PFSK-1 (cell line): ENCODE results near the gene LRP3.

ENCODE experiments used
- FOXP2 ChIP-seq: optimal IDR thresholded peaks from 2 replicates; pipeline ENCODE3; 2011; ENCODE audit warnings: borderline replicate concordance, control low read depth, inconsistent platforms; ENCODE audit not compliant: insufficient read depth; ENCODE audit errors: extremely low read length, extremely low read depth
- POLR2AphosphoS5 ChIP-seq: IDR thresholded peaks from 2 replicates; pipeline ENCODE4 v1.6.1; 2012; ENCODE audit warnings: low read depth, mild to moderate bottlenecking, control low read depth, low read length, moderate library complexity
- SIN3A ChIP-seq: IDR thresholded peaks from 2 replicates; pipeline ENCODE4 v1.6.1; 2012; ENCODE audit warnings: mild to moderate bottlenecking, low read length, moderate library complexity, borderline replicate concordance; ENCODE audit not compliant: insufficient read depth
- TAF1 ChIP-seq: IDR thresholded peaks from 2 replicates; pipeline ENCODE4 v1.6.1; 2012; ENCODE audit warnings: low read length, control low read depth, borderline replicate concordance; ENCODE audit not compliant: insufficient read depth
- TF ChIP-seq, protein P1 (sequence below), 2 experiments: IDR thresholded peaks; 2 replicates each; pipeline versions ENCODE4 v1.6.1 to v1.8.0; 2011 to 2012; ENCODE audit warnings: low read depth in 2 of 2, low read length in 2 of 2, control low read depth in 1 of 2, inconsistent platforms in 1 of 2, mild to moderate bottlenecking in 1 of 2, moderate library complexity in 1 of 2; ENCODE audit not compliant: insufficient read depth in 1 of 2

The LRP3 gene

DNA sequence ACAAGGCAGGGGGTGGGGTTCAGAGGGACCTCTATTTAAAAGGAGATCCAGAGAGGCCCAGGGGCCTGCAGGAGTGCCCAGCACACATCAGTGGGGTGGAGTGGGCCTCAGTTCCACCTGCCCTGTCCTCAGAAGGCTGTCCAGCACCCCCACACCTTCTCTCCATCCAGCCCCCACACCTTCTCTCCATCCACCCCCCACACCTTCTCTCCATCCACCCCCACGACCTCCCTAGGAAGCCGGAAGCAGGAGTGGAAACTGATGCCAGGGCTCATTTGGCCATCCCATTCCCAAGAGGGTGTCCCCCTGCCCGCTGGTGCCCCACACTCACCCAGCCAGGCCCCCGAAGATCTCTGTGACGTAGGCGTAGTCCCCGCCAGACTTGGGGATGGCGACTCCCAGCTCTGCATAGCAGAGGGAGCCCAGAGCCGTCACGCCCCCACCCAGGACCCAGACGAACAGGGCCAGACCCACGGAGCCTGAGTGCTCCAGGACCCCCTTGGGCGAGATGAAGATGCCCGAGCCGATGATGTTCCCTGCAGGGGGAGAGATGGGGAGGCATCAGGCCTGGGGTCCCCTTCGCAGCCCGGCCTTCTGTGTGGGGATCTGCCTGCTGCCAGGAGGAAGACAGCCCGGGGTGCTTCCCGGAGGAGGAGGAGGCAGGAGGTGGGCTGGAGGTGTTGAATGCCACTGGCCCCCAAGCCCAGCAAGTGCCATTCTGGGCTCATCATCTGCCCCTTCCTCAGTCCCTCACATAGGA lies 21.5 kb downstream of the LRP3 start:
- TF ChIP-seq SIN3A (no peak), FOXP2 (no peak), TAF1 (no peak), POLR2AphosphoS5 (no peak)
- TF ChIP-seq, protein P1, sequence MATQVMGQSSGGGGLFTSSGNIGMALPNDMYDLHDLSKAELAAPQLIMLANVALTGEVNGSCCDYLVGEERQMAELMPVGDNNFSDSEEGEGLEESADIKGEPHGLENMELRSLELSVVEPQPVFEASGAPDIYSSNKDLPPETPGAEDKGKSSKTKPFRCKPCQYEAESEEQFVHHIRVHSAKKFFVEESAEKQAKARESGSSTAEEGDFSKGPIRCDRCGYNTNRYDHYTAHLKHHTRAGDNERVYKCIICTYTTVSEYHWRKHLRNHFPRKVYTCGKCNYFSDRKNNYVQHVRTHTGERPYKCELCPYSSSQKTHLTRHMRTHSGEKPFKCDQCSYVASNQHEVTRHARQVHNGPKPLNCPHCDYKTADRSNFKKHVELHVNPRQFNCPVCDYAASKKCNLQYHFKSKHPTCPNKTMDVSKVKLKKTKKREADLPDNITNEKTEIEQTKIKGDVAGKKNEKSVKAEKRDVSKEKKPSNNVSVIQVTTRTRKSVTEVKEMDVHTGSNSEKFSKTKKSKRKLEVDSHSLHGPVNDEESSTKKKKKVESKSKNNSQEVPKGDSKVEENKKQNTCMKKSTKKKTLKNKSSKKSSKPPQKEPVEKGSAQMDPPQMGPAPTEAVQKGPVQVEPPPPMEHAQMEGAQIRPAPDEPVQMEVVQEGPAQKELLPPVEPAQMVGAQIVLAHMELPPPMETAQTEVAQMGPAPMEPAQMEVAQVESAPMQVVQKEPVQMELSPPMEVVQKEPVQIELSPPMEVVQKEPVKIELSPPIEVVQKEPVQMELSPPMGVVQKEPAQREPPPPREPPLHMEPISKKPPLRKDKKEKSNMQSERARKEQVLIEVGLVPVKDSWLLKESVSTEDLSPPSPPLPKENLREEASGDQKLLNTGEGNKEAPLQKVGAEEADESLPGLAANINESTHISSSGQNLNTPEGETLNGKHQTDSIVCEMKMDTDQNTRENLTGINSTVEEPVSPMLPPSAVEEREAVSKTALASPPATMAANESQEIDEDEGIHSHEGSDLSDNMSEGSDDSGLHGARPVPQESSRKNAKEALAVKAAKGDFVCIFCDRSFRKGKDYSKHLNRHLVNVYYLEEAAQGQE (IDR thresholded peaks at IDR 0.05; ENCODE audit: insufficient read depth in 1 of 2, low read depth in 2 of 2, low read length in 2 of 2): no peak

DNA sequence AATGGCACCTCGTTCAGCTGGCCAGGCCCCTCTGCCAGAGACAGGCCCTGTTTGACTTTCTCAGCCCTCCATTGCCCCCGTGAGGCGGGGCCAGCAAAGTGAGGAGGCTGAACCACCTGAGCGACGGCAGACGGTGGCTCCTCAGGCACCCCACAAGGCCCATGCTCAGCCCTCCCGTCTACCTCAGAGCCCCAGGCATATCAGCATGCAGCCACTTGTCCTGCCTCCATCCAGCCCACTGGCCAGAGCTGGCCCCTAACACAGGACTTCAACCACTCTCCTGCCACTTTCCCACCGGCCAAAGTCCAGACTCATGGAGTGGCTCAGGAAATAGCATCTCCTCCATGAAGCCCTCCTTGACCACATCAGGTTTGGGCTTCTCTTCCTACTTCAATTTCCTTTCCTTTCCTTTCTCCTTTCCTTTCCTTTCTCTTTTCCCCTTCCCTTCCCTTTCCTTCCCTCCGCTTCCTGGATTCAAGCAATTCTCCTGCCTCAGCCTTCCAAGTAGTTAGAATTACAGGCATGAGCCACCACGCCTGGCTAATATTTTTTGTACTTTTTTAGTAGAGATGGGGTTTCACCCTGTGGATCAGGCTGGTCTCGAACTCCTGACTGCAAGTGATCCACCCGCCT lies 22.2 kb downstream of the LRP3 start:
- TF ChIP-seq SIN3A (no peak), TAF1 (no peak), POLR2AphosphoS5 (no peak), FOXP2 (no peak)
- TF ChIP-seq, protein P1 (IDR thresholded peaks at IDR 0.05; ENCODE audit: insufficient read depth in 1 of 2, low read depth in 2 of 2, low read length in 2 of 2): no peak

DNA sequence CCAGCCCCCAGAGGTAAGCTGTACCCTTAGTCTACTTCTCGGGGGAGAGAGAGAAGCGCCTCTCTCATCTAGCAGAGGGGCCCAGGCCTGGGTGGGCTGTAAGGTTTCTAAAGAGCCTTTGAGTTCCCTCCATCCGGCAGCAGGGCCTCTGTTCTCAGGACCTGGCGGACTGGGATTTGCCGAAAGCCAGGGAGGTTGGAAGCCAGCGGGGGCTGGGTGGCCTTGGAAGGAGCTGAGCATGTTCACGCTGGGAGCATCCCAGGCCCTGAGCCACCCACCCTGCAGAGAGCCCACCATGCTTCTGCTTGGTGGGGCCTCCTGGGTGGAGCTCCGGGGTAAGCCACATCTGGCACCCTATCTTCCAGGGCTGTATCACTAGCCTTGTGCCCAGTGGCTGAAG lies 23.8 kb downstream of the LRP3 start:
- TF ChIP-seq SIN3A (no peak), FOXP2 (no peak), POLR2AphosphoS5 (no peak), TAF1 (no peak)
- TF ChIP-seq, protein P1 (IDR thresholded peaks at IDR 0.05; ENCODE audit: insufficient read depth in 1 of 2, low read depth in 2 of 2, low read length in 2 of 2): no peak

DNA sequence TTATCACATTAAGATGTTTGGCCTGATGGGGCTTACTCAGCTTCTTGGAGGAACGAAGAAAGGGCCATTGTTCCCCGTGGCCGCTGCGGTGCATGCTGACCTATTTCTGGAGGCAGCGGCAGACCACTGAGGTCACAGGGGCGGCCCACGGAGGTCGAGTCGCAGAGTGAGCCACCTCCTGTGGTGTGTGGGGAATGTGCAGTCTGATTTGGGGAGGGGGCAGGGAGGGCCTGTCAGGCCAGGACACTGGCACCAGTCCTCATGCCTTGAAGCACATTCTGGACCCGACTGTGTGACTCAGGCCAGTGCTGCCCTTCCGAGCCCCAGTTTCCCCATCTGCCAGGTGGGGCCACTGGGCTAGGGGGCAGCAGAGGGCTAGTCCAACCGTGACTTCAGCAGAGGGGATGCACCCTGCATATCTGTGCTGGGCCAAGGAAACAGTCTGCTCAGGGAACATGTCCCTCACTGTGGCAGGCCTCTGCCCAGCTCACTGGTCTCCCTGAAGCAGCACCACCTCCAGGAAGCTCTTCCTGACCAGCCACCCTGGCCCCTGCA lies 25.2 kb downstream of the LRP3 start:
- TF ChIP-seq TAF1 (no peak), SIN3A (no peak), POLR2AphosphoS5 (no peak), FOXP2 (no peak)
- TF ChIP-seq, protein P1 (IDR thresholded peaks at IDR 0.05; ENCODE audit: insufficient read depth in 1 of 2, low read depth in 2 of 2, low read length in 2 of 2): no peak
